Measurements from ENCODE around the gene GPRIN3. TPM values are rescaled to one million over a fixed set of nuclear protein-coding genes. Genes with fewer than 3 reads are reported as not detected.

Gene GPRIN3
- total and polyA plus RNA-seq, 2 donors (not counting 3 experiments of a cell fraction or from before 2014, with no cell fraction given) = 0.17 to 2.2 TPM

GRCh38 chr4:89249716-89250361 is 57.8 kb downstream of the GPRIN3 start:
- no peak overlapping the region for H3K4me3 ChIP-seq (replicated peaks in 1 of 3; ENCODE audit: insufficient read depth in 1 of 3, low read depth in 1 of 3, low read length in 3 of 3)
- dilution Hi-C loops (cut with MboI; ENCODE audit: extremely low pct_ligation_motif_present, low sequenced_read_pairs) = no loop called here
- H3K79me2 ChIP-seq (ENCODE audit: control insufficient read depth, insufficient read depth, low read length) = no peaks in the 10 kb centered on the region
- intact Hi-C loops (cut with micrococcal nuclease) = no loop called here
- BruUV-seq (replicated peaks) = no TSS peak
- POLR2A ChIA-PET = no interaction called here
- peaks cover 2 to 5% of the 10 kb centered on the region in 2 experiments for H3K27me3 ChIP-seq (ENCODE audit: control insufficient read depth in 2 of 2, insufficient read depth in 2 of 2, low read length in 2 of 2)
- H4K20me1 ChIP-seq (replicated peaks; ENCODE audit: control insufficient read depth, extremely low read depth, insufficient read depth, low read length) = no peaks in the 10 kb centered on the region
- DNase-seq (ENCODE audit: low read depth, low spot score) (no peak), FAIRE-seq (no peak)
- no peak overlapping the region for H3K9ac ChIP-seq (replicated peaks; ENCODE audit: extremely low read depth, insufficient read depth, low read length)
- H3K4me2 ChIP-seq (ENCODE audit: insufficient read depth, low read length) = no peak overlapping the region
- no peaks in the 10 kb centered on the region for H3K4me1 ChIP-seq (ENCODE audit: control insufficient read depth, extremely low read depth, insufficient read depth, low read length)
- H3K9me3 ChIP-seq (replicated peaks; ENCODE audit: control insufficient read depth, insufficient read depth, low read length) = no peaks in the 10 kb centered on the region
- no peaks in the 10 kb centered on the region for H3K9me1 ChIP-seq (replicated peaks; ENCODE audit: control insufficient read depth, extremely low read depth, insufficient read depth, low read length)
- H3K36me3 ChIP-seq (ENCODE audit: control insufficient read depth in 2 of 2, extremely low read depth in 1 of 2, insufficient read depth in 2 of 2, low read length in 2 of 2) = no peaks in the 10 kb centered on the region
- TF ChIP-seq JUN (IDR thresholded peaks at IDR 0.05; ENCODE audit: borderline replicate concordance, insufficient read depth, insufficient read length, low read depth) = no peak
- TF ChIP-seq, protein P1, sequence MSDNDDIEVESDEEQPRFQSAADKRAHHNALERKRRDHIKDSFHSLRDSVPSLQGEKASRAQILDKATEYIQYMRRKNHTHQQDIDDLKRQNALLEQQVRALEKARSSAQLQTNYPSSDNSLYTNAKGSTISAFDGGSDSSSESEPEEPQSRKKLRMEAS (IDR thresholded peaks at IDR 0.05; ENCODE audit: insufficient read depth, insufficient read length) = no peak
- no peak for TF ChIP-seq GATA2 (IDR thresholded peaks at IDR 0.05; ENCODE audit: insufficient read depth, insufficient read length, low read depth, low read length)
- no peak for TF ChIP-seq POLR2AphosphoS5 (IDR thresholded peaks at IDR 0.05; ENCODE audit: insufficient read depth, low read depth, low read length)
- H2AFZ ChIP-seq (ENCODE audit: low read depth, low read length) = no peak overlapping the region
- CTCF ChIA-PET = no interaction called here
- no peak overlapping the region for H3K27ac ChIP-seq (ENCODE audit: insufficient read depth, low read depth, low read length)

- Histone ChIP-seq H2AFZ (ENCODE audit: low read depth, low read length) (no peak overlapping the region), H4K20me1 (replicated peaks; ENCODE audit: control insufficient read depth, extremely low read depth, insufficient read depth, low read length) (no peaks in the 10 kb centered on the region), H3K9me1 (replicated peaks; ENCODE audit: control insufficient read depth, extremely low read depth, insufficient read depth, low read length) (no peaks in the 10 kb centered on the region), H3K27me3 (ENCODE audit: control insufficient read depth in 2 of 2, insufficient read depth in 2 of 2, low read length in 2 of 2) (peaks cover 2 to 5% of the 10 kb centered on the region in 2 experiments), H3K4me2 (ENCODE audit: insufficient read depth, low read length) (no peak overlapping the region), H3K27ac (ENCODE audit: insufficient read depth, low read depth, low read length) (no peak overlapping the region), H3K4me1 (ENCODE audit: control insufficient read depth, extremely low read depth, insufficient read depth, low read length) (no peaks in the 10 kb centered on the region), H3K36me3 (ENCODE audit: control insufficient read depth in 2 of 2, extremely low read depth in 1 of 2, insufficient read depth in 2 of 2, low read length in 2 of 2) (no peaks in the 10 kb centered on the region), H3K9ac (replicated peaks; ENCODE audit: extremely low read depth, insufficient read depth, low read length) (no peak overlapping the region), H3K4me3 (replicated peaks in 1 of 3; ENCODE audit: insufficient read depth in 1 of 3, low read depth in 1 of 3, low read length in 3 of 3) (no peak overlapping the region), H3K79me2 (ENCODE audit: control insufficient read depth, insufficient read depth, low read length) (no peaks in the 10 kb centered on the region), H3K9me3 (replicated peaks; ENCODE audit: control insufficient read depth, insufficient read depth, low read length) (no peaks in the 10 kb centered on the region)
- dilution Hi-C loops (cut with MboI; ENCODE audit: extremely low pct_ligation_motif_present, low sequenced_read_pairs) (no loop called here), intact Hi-C loops (cut with micrococcal nuclease) (no loop called here)
- ChIA-PET CTCF (interaction anchor here (1.2 to 2.3 kb wide), 2 partner anchors 23 to 85 kb away, joined by 5 to 10 read pairs; no protein-coding TSS in a partner anchor), POLR2A (no interaction called here)
- no peak for TF ChIP-seq GATA2 (IDR thresholded peaks at IDR 0.05; ENCODE audit: insufficient read depth, insufficient read length, low read depth, low read length)
- TF ChIP-seq MYC (IDR thresholded peaks at IDR 0.05; ENCODE audit: low read depth, low read length) = no peak
- TF ChIP-seq, protein P2, sequence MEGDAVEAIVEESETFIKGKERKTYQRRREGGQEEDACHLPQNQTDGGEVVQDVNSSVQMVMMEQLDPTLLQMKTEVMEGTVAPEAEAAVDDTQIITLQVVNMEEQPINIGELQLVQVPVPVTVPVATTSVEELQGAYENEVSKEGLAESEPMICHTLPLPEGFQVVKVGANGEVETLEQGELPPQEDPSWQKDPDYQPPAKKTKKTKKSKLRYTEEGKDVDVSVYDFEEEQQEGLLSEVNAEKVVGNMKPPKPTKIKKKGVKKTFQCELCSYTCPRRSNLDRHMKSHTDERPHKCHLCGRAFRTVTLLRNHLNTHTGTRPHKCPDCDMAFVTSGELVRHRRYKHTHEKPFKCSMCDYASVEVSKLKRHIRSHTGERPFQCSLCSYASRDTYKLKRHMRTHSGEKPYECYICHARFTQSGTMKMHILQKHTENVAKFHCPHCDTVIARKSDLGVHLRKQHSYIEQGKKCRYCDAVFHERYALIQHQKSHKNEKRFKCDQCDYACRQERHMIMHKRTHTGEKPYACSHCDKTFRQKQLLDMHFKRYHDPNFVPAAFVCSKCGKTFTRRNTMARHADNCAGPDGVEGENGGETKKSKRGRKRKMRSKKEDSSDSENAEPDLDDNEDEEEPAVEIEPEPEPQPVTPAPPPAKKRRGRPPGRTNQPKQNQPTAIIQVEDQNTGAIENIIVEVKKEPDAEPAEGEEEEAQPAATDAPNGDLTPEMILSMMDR (IDR thresholded peaks at IDR 0.05; ENCODE audit: extremely low read depth in 1 of 2, insufficient read depth in 1 of 2, low read depth in 1 of 2, low read length in 2 of 2) = no peak
- no peak for TF ChIP-seq FOS (IDR thresholded peaks at IDR 0.05; ENCODE audit: borderline replicate concordance, insufficient read depth, low read length)
- no peak for TF ChIP-seq JUN (IDR thresholded peaks at IDR 0.05; ENCODE audit: borderline replicate concordance, insufficient read depth, insufficient read length, low read depth)
- no peak for TF ChIP-seq POLR2AphosphoS5 (IDR thresholded peaks at IDR 0.05; ENCODE audit: insufficient read depth, low read depth, low read length)
- TF ChIP-seq, protein P1 (IDR thresholded peaks at IDR 0.05; ENCODE audit: insufficient read depth, insufficient read length) = no peak
- no peak for TF ChIP-seq POLR2A (IDR thresholded peaks at IDR 0.05; ENCODE audit: low read depth, low read length)
- no peak for FAIRE-seq
- no TSS peak for BruUV-seq (replicated peaks)
- no peak for DNase-seq (ENCODE audit: low read depth, low spot score)
Measured at GRCh38 chr4:89249313-89249712, 58.3 kb downstream of the GPRIN3 start.
